Mammary epithelial cell (primary cell): ENCODE measurements around the gene SEC61A2.

ENCODE experiments used
- CTCF ChIP-seq, 2 donors: IDR thresholded peaks in 1 of 2; conservative IDR thresholded peaks in 1 of 2; 2 replicates each; pipeline ENCODE4 v1.5.1; 2011 to 2012; ENCODE audit warnings: inconsistent platforms in 2 of 2, low read length in 2 of 2, mild to moderate bottlenecking in 2 of 2, control low read depth in 1 of 2, low read depth in 1 of 2; ENCODE audit not compliant: insufficient read depth in 1 of 2; ENCODE audit errors: extremely low read depth in 1 of 2
- EZH2 ChIP-seq: IDR thresholded peaks from 2 replicates; pipeline ENCODE4 v1.6.1; 2012; ENCODE audit warnings: low read length, inconsistent platforms, borderline replicate concordance

- TF ChIP-seq CTCF (conservative IDR thresholded peaks at IDR 0.05 in 1 of 2, IDR thresholded peaks at IDR 0.05 in 1 of 2; ENCODE audit: extremely low read depth in 1 of 2, insufficient read depth in 1 of 2, low read depth in 1 of 2, low read length in 2 of 2): peak in 1 of 2 donors; percentile 17
- no peak for TF ChIP-seq EZH2
Observed at GRCh38 chr10:12195603-12196506, 66.4 kb downstream of the SEC61A2 start, which contains the start of the genes CDC123 and NUDT5.
